GM12874 (cell line): ENCODE results near the gene WASHC4.

Experiments used
- TF ChIP-seq, protein P1 (sequence below): IDR thresholded peaks from 2 replicates; pipeline ENCODE4 v1.5.1; 2011; ENCODE audit warnings: low read depth, mild to moderate bottlenecking, control low read depth, low read length, moderate library complexity; ENCODE audit not compliant: insufficient read depth

The WASHC4 gene

GRCh38 chr12:105109465-105110212, 2.1 kb downstream of the WASHC4 start:
- TF ChIP-seq, protein P1, sequence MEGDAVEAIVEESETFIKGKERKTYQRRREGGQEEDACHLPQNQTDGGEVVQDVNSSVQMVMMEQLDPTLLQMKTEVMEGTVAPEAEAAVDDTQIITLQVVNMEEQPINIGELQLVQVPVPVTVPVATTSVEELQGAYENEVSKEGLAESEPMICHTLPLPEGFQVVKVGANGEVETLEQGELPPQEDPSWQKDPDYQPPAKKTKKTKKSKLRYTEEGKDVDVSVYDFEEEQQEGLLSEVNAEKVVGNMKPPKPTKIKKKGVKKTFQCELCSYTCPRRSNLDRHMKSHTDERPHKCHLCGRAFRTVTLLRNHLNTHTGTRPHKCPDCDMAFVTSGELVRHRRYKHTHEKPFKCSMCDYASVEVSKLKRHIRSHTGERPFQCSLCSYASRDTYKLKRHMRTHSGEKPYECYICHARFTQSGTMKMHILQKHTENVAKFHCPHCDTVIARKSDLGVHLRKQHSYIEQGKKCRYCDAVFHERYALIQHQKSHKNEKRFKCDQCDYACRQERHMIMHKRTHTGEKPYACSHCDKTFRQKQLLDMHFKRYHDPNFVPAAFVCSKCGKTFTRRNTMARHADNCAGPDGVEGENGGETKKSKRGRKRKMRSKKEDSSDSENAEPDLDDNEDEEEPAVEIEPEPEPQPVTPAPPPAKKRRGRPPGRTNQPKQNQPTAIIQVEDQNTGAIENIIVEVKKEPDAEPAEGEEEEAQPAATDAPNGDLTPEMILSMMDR: no peak

DNA sequence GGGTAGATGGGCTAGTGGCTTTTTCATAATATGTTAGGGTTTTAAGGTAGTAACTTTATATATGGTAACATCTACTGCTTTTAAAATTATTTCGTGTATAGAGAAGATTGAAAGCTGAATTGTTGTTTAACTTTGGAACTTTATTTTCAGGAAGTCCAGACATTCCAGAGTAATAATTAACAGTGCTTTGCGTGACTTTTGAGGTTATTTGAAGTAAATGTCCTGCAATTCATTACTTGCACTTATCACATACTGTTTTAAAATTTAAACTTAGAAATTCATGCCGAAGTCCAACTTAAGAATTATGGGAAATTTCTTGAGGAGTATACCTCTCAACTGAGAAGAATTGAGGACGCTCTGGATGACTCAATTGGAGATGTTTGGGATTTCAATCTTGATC, 3.3 kb downstream of the WASHC4 start:
- TF ChIP-seq, protein P1: no peak

GRCh38 chr12:105113094-105113493, 5.6 kb downstream of the WASHC4 start:
- TF ChIP-seq, protein P1: no peak

DNA sequence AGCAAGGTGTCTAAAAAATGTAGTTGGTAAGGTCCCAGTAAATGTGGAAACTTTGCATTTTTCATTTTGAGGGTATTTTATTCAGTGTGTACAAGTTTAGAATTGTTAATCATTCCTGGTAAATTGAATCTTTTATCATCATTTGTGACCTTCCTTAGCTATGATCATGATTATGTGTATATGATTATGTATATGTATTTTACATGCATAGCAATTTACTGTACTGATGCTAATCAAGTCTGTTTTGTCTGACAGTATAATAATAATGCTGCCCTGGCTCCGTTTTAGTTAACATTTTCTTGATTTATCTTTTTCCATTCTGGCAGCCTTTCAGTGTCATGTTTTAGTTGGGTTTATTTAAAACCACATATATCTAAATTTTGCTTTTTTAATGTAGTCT, 9.4 kb downstream of the WASHC4 start:
- TF ChIP-seq, protein P1: no peak

- TF ChIP-seq, protein P1: no peak
These were observed 13.0 kb downstream of the WASHC4 start for GRCh38 chr12:105120551-105120950.

GRCh38 chr12:105138248-105138647, 30.7 kb downstream of the WASHC4 start:
- TF ChIP-seq, protein P1: no peak

DNA sequence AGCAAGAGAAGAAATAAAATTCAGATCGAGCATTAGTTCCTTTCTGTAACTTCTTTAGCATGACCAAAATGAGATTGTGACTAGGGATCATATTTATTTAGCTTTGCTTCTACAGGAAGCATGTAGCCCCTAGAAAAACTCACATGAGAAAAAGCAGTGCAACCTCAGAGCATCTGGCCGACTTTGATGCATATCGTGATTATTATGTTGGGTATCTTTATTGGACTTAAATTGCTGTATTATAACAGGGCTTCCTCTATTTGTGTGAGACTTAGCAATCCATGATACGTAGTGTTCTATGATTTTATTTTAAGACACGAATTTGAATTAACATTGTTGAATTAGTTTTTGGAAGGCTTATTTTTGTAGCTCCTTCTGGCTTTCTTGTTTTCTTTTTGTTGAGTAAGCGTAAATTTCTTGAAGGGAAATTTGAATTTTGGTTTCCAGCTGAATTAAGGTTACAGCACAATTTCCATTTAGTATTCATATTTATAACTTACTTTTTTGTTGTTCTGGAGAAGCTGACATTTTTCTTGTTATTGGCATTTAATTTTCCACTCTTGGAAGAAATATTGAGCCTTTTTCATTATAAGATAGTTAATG, 33.9 kb downstream of the WASHC4 start:
- TF ChIP-seq, protein P1: no peak
